Nucleus accumbens (tissue), 56 donors: Measurements from ENCODE around the gene FBXO45.
A peak's percentile ranks its signal among the peaks of the same experiment; 100 is the strongest.
"Not testable (repeated sequence)": the region's sequence is repeated elsewhere in the genome, so short reads cannot be mapped to it uniquely, and the experiment has no call there.

Experiments
- DNase-seq, 56 donors: peaks; one replicate each; lab custom pipeline; 2025; lab: John Stamatoyannopoulos, UW

The FBXO45 gene

GRCh38 chr3:196611761-196612483 is 43.5 kb downstream of the FBXO45 start:
- no peak for DNase-seq

- DNase-seq: not testable (repeated sequence)
Measured at GRCh38 chr3:196615234-196615633, 46.8 kb downstream of the FBXO45 start.

GRCh38 chr3:196617256-196617655 is 48.8 kb downstream of the FBXO45 start:
- no peak for DNase-seq

- DNase-seq: peak in 1 of 56 donors; percentile 18
Measured at GRCh38 chr3:196619223-196619622, 50.8 kb downstream of the FBXO45 start.

- DNase-seq: not testable (repeated sequence)
Measured at GRCh38 chr3:196619627-196620026, 51.2 kb downstream of the FBXO45 start.

GRCh38 chr3:196620161-196620604 is 51.7 kb downstream of the FBXO45 start:
- DNase-seq: no peak

- DNase-seq: no peak
Measured at GRCh38 chr3:196620684-196621083, 52.2 kb downstream of the FBXO45 start.

- no peak for DNase-seq
Measured at GRCh38 chr3:196621611-196622010, 53.2 kb downstream of the FBXO45 start.

- no peak for DNase-seq
Measured at GRCh38 chr3:196624067-196624790, 55.8 kb downstream of the FBXO45 start.

GRCh38 chr3:196624907-196625306 is 56.4 kb downstream of the FBXO45 start:
- peak in 3 of 56 donors; percentile 18 to 23 (median 18) for DNase-seq

GRCh38 chr3:196625331-196625730 is 56.9 kb downstream of the FBXO45 start:
- DNase-seq: no peak

GRCh38 chr3:196627918-196628231 is 59.4 kb downstream of the FBXO45 start:
- DNase-seq: no peak

GRCh38 chr3:196629228-196629627 is 60.8 kb downstream of the FBXO45 start:
- no peak for DNase-seq

- DNase-seq: peak in 2 of 56 donors; percentile 56 to 61
Measured at GRCh38 chr3:196631682-196632045, 63.2 kb downstream of the FBXO45 start.

GRCh38 chr3:196632046-196632751 is 63.7 kb downstream of the FBXO45 start:
- peak in 54 of 56 donors; percentile 36 to 87 (median 69) for DNase-seq

- no peak for DNase-seq
Measured at GRCh38 chr3:196633555-196634151, 65.2 kb downstream of the FBXO45 start.

GRCh38 chr3:196634224-196634623 is 65.8 kb downstream of the FBXO45 start:
- peak in 3 of 56 donors; percentile 12 to 19 (median 19) for DNase-seq

- DNase-seq: no peak
Measured at GRCh38 chr3:196634829-196635228, 66.4 kb downstream of the FBXO45 start.

- no peak for DNase-seq
Measured at GRCh38 chr3:196636369-196637349, 68.2 kb downstream of the FBXO45 start.

- DNase-seq: not testable (repeated sequence)
Measured at GRCh38 chr3:196637941-196638340, 69.5 kb downstream of the FBXO45 start.
